Central memory CD8-positive, alpha-beta T cell (primary cell): Measurements from ENCODE around the gene UBE3B.
A peak's percentile ranks its signal among the peaks of the same experiment; 100 is the strongest.

ENCODE experiments used
- ATAC-seq: fragments of 150-1000 bp; cut with Tn5 transposase; replicated peaks from 2 replicates; pipeline ENCODE4 v1.10.0; 2022; ENCODE audit warnings: mild to moderate bottlenecking, moderate FRiP score, moderate number of reproducible peaks; ENCODE audit not compliant: poor library complexity, severe bottlenecking; ENCODE audit errors: extremely low read depth
- DNase-seq, 2 donors: peaks; one replicate each; pipeline ENCODE4 v3.0.0; 2021; ENCODE audit warnings: low spot score in 2 of 2
- H3K27ac Mint-ChIP-seq: one replicate; pipeline ENCODE4 v1.8.0; 2022; ENCODE audit warnings: low read depth, mild to moderate bottlenecking, moderate library complexity, mixed read lengths
- H3K27me3 Mint-ChIP-seq: one replicate; pipeline ENCODE4 v1.8.0; 2022; ENCODE audit warnings: mixed read lengths
- H3K36me3 Mint-ChIP-seq: one replicate; pipeline ENCODE4 v1.8.0; 2022; ENCODE audit warnings: mild to moderate bottlenecking, moderate library complexity, mixed read lengths; ENCODE audit not compliant: insufficient read depth
- H3K4me1 Mint-ChIP-seq: one replicate; pipeline ENCODE4 v1.8.0; 2022; ENCODE audit warnings: mixed read lengths
- H3K4me3 Mint-ChIP-seq: one replicate; pipeline ENCODE4 v1.8.0; 2022; ENCODE audit warnings: mild to moderate bottlenecking, moderate library complexity, mixed read lengths
- H3K9me3 Mint-ChIP-seq: one replicate; pipeline ENCODE4 v1.8.0; 2022; ENCODE audit warnings: mixed read lengths

Gene UBE3B

GRCh38 chr12:109518820-109519665 lies 41.6 kb downstream of the UBE3B start:
- peaks cover 28% of the 10 kb centered on the region for H3K36me3 Mint-ChIP-seq
- DNase-seq (peak; percentile 38), ATAC-seq (no peak)
- H3K4me1 Mint-ChIP-seq, result no peaks in the 10 kb centered on the region
- H3K27me3 Mint-ChIP-seq, result no peaks in the 10 kb centered on the region
- H3K4me3 Mint-ChIP-seq, result no peak overlapping the region
- no peaks in the 10 kb centered on the region for H3K9me3 Mint-ChIP-seq
- H3K27ac Mint-ChIP-seq, result no peak overlapping the region

GRCh38 chr12:109519787-109520186 lies 42.4 kb downstream of the UBE3B start:
- H3K27me3 Mint-ChIP-seq, result no peaks in the 10 kb centered on the region
- ATAC-seq (no peak), DNase-seq (no peak)
- H3K27ac Mint-ChIP-seq, result no peak overlapping the region
- H3K36me3 Mint-ChIP-seq, result peaks cover 25% of the 10 kb centered on the region
- no peak overlapping the region for H3K4me3 Mint-ChIP-seq
- H3K4me1 Mint-ChIP-seq, result no peaks in the 10 kb centered on the region
- H3K9me3 Mint-ChIP-seq, result no peaks in the 10 kb centered on the region

GRCh38 chr12:109521831-109522230 lies 44.4 kb downstream of the UBE3B start:
- no peak overlapping the region for H3K27ac Mint-ChIP-seq
- no peaks in the 10 kb centered on the region for H3K27me3 Mint-ChIP-seq
- DNase-seq (no peak), ATAC-seq (no peak)
- H3K4me1 Mint-ChIP-seq, result no peaks in the 10 kb centered on the region
- H3K4me3 Mint-ChIP-seq, result no peak overlapping the region
- H3K36me3 Mint-ChIP-seq, result peaks cover 25% of the 10 kb centered on the region
- H3K9me3 Mint-ChIP-seq, result no peaks in the 10 kb centered on the region

GRCh38 chr12:109523071-109523470 lies 45.6 kb downstream of the UBE3B start:
- Mint-ChIP-seq H3K36me3 (peaks cover 26% of the 10 kb centered on the region), H3K4me3 (no peak overlapping the region)
- no peak for ATAC-seq

GRCh38 chr12:109523504-109523903 lies 46.1 kb downstream of the UBE3B start:
- H3K4me3 Mint-ChIP-seq, result no peak overlapping the region
- no peaks in the 10 kb centered on the region for H3K4me1 Mint-ChIP-seq
- no peak overlapping the region for H3K27ac Mint-ChIP-seq
- no peaks in the 10 kb centered on the region for H3K9me3 Mint-ChIP-seq
- DNase-seq (no peak), ATAC-seq (no peak)
- H3K36me3 Mint-ChIP-seq, result peaks cover 23% of the 10 kb centered on the region
- H3K27me3 Mint-ChIP-seq, result no peaks in the 10 kb centered on the region

More at GRCh38 chr12:109523071-109523470, 45.6 kb downstream of the UBE3B start:
- Mint-ChIP-seq H3K9me3 (no peaks in the 10 kb centered on the region), H3K4me1 (no peaks in the 10 kb centered on the region), H3K27me3 (no peaks in the 10 kb centered on the region), H3K27ac (no peak overlapping the region)
- no peak for DNase-seq

- Mint-ChIP-seq H3K27ac (no peak overlapping the region), H3K4me3 (no peak overlapping the region), H3K9me3 (no peaks in the 10 kb centered on the region), H3K27me3 (no peaks in the 10 kb centered on the region), H3K4me1 (no peaks in the 10 kb centered on the region), H3K36me3 (peaks cover 29% of the 10 kb centered on the region)
- ATAC-seq (no peak), DNase-seq (no peak)
Measured at GRCh38 chr12:109524466-109525278, 47.2 kb downstream of the UBE3B start.

- H3K36me3 Mint-ChIP-seq, result peaks cover 32% of the 10 kb centered on the region
- no peaks in the 10 kb centered on the region for H3K27me3 Mint-ChIP-seq
- H3K4me3 Mint-ChIP-seq, result no peak overlapping the region
- ATAC-seq (no peak), DNase-seq (no peak)
- no peaks in the 10 kb centered on the region for H3K4me1 Mint-ChIP-seq
- no peak overlapping the region for H3K27ac Mint-ChIP-seq
- H3K9me3 Mint-ChIP-seq, result no peaks in the 10 kb centered on the region
Measured at GRCh38 chr12:109525279-109525585, 47.8 kb downstream of the UBE3B start.

- H3K27me3 Mint-ChIP-seq, result no peaks in the 10 kb centered on the region
- DNase-seq (no peak), ATAC-seq (no peak)
- H3K27ac Mint-ChIP-seq, result no peak overlapping the region
- no peaks in the 10 kb centered on the region for H3K9me3 Mint-ChIP-seq
- H3K36me3 Mint-ChIP-seq, result peaks cover 25% of the 10 kb centered on the region
- no peak overlapping the region for H3K4me3 Mint-ChIP-seq
- H3K4me1 Mint-ChIP-seq, result no peaks in the 10 kb centered on the region
Measured at GRCh38 chr12:109527489-109528123, 50.2 kb downstream of the UBE3B start.

- peaks cover 25% of the 10 kb centered on the region for H3K36me3 Mint-ChIP-seq
- H3K27me3 Mint-ChIP-seq, result no peaks in the 10 kb centered on the region
- DNase-seq (no peak), ATAC-seq (no peak)
- no peaks in the 10 kb centered on the region for H3K4me1 Mint-ChIP-seq
- no peaks in the 10 kb centered on the region for H3K9me3 Mint-ChIP-seq
- H3K4me3 Mint-ChIP-seq, result no peak overlapping the region
- no peak overlapping the region for H3K27ac Mint-ChIP-seq
Measured at GRCh38 chr12:109529691-109530640, 52.5 kb downstream of the UBE3B start.

GRCh38 chr12:109531411-109531810 lies 54.0 kb downstream of the UBE3B start:
- Mint-ChIP-seq H3K4me3 (no peak overlapping the region), H3K9me3 (no peaks in the 10 kb centered on the region), H3K36me3 (peaks cover 22% of the 10 kb centered on the region), H3K4me1 (no peaks in the 10 kb centered on the region), H3K27ac (no peak overlapping the region), H3K27me3 (no peaks in the 10 kb centered on the region)
- DNase-seq (no peak), ATAC-seq (no peak)

GRCh38 chr12:109532721-109533486 lies 55.5 kb downstream of the UBE3B start:
- ATAC-seq, result no peak
- Mint-ChIP-seq H3K27ac (no peak overlapping the region), H3K27me3 (no peaks in the 10 kb centered on the region), H3K4me1 (no peaks in the 10 kb centered on the region), H3K36me3 (peaks cover 19% of the 10 kb centered on the region), H3K4me3 (no peak overlapping the region), H3K9me3 (no peaks in the 10 kb centered on the region)
- DNase-seq, result no peak

- Mint-ChIP-seq H3K36me3 (peaks cover 19% of the 10 kb centered on the region), H3K4me3 (no peak overlapping the region), H3K9me3 (no peaks in the 10 kb centered on the region), H3K27me3 (no peaks in the 10 kb centered on the region), H3K4me1 (no peaks in the 10 kb centered on the region), H3K27ac (no peak overlapping the region)
- no peak for DNase-seq
- ATAC-seq, result no peak
Measured at GRCh38 chr12:109533487-109533740, 56.0 kb downstream of the UBE3B start.
